GM18520 (cell line): Measurements from ENCODE around the gene SPINK5.

Experiments
- ATAC-seq: cut with Tn5 transposase; IDR thresholded peaks from one replicate; pipeline ENCODE4 v1.9.1; 2021; ENCODE audit not compliant: unreplicated experiment

The SPINK5 gene

DNA sequence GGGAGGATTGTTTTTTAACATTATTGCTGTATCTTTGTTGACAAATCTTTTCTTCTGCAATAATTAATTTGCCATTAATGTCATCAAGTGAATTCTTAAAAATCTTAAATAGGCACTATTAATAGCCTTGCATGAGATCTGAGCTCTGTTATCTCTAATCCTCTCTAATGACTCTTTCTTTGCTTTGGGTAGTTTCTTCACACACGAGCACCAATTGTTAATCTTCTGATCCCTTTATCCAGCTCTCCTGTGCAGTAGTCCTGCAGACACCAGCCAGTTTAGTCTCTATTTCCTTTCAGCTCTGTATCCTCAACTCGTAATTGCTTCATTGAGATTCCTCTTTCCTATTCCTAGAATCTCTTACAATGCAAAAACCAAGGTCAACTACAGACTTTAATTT lies 112.7 kb downstream of the SPINK5 start:
- no peak for ATAC-seq

DNA sequence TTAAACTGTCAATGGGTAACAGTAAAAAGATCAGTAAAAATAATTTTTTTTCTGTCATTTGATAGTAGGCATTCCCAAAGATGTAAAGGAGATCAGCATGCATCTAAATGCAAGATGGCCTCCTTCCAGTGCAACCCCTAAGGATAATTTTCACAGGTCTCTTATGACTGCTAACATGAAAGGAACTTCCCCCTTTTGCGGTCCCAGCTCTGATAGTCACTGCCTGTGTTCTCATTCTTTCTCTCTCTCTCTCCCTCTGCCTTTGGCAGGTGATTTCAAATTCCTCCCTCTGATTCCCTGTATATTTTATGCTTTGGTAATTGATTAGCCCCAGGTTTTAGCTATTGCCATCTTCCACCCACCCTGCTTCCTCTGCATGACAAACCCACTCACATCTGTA lies 113.4 kb downstream of the SPINK5 start:
- no peak for ATAC-seq

DNA sequence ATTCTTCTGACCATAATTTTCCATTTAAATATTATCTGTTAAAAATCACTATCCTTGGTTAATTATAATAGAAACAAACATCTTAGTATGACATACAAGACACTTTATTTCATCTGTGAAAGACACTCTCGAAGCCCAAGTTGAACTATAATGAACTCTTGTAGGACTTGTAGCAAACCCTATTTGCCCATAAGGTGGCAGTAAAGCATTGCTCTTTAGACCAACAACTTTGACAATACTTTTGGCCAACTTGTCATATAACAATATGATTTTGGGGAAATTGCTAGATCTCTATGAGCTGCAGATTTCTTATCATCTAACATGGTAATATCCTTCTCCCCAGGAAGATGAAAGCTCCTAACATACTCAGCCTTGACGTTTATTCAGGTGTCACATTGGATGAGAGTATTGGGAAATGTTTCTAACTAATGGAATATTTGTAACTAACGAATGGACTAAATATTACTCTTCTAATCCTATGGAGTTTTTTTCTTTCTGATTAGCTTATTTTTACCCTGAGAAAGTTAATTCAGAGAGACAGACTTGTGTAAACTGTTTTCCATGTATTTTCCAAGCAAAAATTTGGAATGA lies 115.5 kb downstream of the SPINK5 start:
- ATAC-seq, result peak; percentile 51

DNA sequence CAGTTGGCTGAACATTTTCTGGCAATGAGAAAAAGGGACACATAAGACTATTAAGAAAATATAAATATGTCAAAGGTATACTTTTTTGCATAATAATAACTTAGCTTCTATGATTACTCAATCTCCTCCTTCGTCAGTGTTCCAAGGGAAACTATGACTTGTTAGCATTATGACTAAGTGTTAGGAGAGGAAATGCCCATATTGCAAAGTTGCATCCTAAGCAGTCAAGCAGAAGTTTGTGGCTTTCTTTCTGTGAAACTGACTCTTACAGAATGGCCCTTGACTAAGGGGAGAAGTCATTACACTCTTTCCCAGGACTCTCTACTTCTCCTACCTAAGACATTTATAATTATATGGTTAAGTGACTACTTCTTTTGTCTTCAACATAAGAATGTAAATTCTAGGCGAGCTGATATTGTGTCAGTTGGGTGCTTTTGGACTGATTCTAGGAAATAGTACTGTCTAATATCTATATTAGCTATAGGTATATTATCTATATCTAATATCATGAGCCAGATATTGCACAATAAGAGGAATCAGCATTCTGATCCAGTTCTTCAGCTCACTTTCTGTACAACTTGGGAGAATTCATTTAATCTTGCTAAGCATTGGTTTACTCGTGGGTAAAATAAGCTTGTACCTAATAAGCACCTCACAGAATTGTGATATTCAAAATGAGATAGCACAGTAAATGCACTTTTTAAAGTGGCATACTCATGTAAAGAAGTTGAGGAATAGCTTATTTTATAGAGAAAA lies 122.6 kb downstream of the SPINK5 start:
- ATAC-seq, result peak; percentile 96
